NCI-H82 treated with DMSO at 0.1 percent for 48 hours (cell line): ENCODE results near the gene GPR82.
"Not testable (repeated sequence)": the region's sequence is repeated elsewhere in the genome, so short reads cannot be mapped to it uniquely, and the experiment has no call there.

Experiments used
- DNase-seq: peaks from one replicate; lab custom pipeline; 2025; ENCODE audit not compliant: unreplicated experiment; lab: John Stamatoyannopoulos, UW

Gene GPR82

GRCh38 chrX:41718481-41719235, 5.3 kb upstream of the GPR82 start:
- no peak for DNase-seq

- DNase-seq: not testable (repeated sequence)
These were observed 4.4 kb upstream of the GPR82 start for GRCh38 chrX:41719610-41720009.

GRCh38 chrX:41720125-41720779, 3.7 kb upstream of the GPR82 start:
- DNase-seq: no peak

GRCh38 chrX:41721590-41721989, 2.4 kb upstream of the GPR82 start:
- DNase-seq: no peak

GRCh38 chrX:41722214-41722613, 1.8 kb upstream of the GPR82 start:
- DNase-seq: no peak

- DNase-seq: no peak
These were observed 964 bp upstream of the GPR82 start for GRCh38 chrX:41722816-41723618.

- DNase-seq: no peak
These were observed 4.1 kb downstream of the GPR82 start for GRCh38 chrX:41728125-41728524.

GRCh38 chrX:41730081-41730480, 6.1 kb downstream of the GPR82 start:
- DNase-seq: peak; percentile 18

- DNase-seq: peak; percentile 6
These were observed 8.3 kb downstream of the GPR82 start for GRCh38 chrX:41732260-41732659.

- DNase-seq: no peak
These were observed 10.0 kb downstream of the GPR82 start for GRCh38 chrX:41733939-41734338.

GRCh38 chrX:41734530-41734929, 10.5 kb downstream of the GPR82 start:
- no peak for DNase-seq

- DNase-seq: no peak
These were observed 13.1 kb downstream of the GPR82 start for GRCh38 chrX:41737065-41737464.

GRCh38 chrX:41739871-41740270, 15.9 kb downstream of the GPR82 start:
- DNase-seq: no peak

- no peak for DNase-seq
These were observed 26.7 kb downstream of the GPR82 start for GRCh38 chrX:41750716-41751115.

GRCh38 chrX:41758401-41758800, 34.4 kb downstream of the GPR82 start:
- no peak for DNase-seq

GRCh38 chrX:41759817-41760216, 35.8 kb downstream of the GPR82 start:
- DNase-seq: peak; percentile 14

GRCh38 chrX:41761169-41761568, 37.2 kb downstream of the GPR82 start:
- DNase-seq: no peak

- DNase-seq: no peak
These were observed 37.7 kb downstream of the GPR82 start for GRCh38 chrX:41761702-41762101.

GRCh38 chrX:41779030-41779564, 55.1 kb downstream of the GPR82 start:
- DNase-seq: peak; percentile 3
